ENCODE measurements around the gene TMEM200B.
A peak's percentile ranks its signal among the peaks of the same experiment; 100 is the strongest.
"Not testable (repeated sequence)": the region's sequence is repeated elsewhere in the genome, so short reads cannot be mapped to it uniquely, and the experiment has no call there.

The TMEM200B gene

DNA sequence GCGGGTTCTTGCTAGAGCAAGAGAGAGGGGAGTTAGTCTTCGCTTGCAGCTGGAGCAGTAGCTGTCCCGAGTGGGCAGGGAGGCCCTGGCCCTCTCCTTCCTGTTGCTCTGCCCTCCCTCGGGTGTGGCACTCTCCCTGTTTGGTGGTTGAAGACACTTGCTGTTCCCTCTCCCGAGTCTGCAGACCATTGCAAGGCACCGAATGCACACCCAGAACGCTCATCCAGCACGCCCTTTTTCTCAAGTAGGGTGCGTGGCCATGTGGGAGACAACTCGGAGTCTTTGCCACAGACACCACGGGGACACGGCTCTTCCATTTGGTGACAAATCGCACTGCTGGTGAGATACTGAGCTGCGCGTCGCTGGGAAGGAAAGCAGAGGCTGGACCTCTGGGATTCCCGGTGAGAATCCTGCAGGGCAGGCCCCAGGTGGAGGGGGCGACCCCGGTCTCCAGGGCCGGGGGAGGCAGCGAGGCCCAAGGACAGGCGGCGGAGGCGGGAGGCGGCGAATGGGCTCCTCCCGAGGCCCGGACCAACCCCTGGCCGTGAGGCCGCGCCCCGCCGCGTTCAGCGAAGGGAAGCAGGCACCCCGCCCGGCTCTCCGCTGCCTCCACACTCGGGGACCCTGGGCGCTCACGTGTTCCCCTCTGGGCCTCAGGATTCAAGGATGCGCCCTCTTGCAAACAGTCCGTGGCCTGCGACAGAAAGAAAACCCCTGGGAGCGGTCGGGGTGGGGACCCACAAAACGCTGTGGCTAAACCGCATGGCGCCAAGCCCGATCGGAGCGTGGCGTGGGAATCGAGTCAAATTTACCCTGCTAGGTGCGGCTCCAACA lies 10.4 kb upstream of the TMEM200B start:
- no peak for DNase-seq

DNA sequence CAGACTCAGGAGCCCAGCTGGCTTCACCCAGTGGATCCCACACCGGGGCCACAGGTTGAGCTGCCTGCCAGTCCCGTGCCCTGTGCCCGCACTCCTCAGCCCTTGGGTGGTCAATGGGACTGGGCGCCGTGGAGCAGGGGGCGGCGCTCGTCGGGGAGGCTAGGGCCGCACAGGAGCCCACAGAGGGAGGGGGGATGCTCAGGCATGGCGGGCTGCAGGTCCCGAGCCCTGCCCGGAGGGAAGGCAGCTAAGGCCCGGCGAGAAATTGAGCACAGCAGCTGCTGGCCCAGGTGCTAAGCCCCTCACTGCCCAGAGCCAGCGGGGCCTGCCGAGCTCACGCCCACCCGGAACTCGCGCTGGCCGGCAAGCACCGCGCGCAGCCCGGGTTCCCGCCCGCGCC lies 7.4 kb upstream of the TMEM200B start:
- DNase-seq, result not testable (repeated sequence)

DNA sequence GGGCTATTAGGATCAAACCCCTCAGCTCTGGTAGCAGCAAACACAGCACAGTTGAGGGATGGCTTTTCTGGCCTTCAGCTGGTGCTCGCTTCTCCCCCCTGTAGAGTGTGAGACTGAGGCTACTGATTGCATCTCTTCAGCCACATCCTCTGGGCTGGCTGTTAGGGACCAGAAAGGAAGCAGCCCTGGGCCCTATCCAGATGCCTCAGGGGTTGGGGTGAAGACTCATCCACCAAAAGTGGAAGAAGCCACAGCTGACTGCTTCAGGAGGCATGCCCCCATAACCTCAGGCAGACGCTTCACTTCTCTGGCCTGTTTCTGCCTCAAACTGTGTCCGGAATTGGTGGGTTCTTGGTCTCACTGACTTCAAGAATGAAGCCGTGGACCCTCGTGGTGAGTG lies 6.2 kb upstream of the TMEM200B start:
- no peak for DNase-seq

DNA sequence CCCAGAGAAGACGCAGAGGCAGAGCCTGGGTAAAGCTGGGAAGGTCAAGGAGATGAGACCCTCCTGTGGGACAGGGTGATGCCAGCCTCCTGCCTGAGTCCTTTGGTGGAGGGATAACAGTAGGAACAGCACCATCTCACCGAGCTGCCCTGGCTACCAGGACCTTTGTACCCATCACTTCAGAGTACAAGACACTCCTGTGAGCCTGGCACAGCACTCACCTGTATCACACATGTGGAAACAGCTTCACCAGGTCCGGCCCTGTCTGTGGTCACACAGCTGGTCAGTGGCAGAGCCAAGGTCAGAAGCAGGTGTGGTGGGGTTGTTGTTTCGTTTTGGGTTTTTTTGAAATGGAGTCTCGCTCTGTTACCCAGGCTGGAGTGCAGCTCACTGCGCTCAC lies 5.0 kb upstream of the TMEM200B start:
- no peak for DNase-seq

DNA sequence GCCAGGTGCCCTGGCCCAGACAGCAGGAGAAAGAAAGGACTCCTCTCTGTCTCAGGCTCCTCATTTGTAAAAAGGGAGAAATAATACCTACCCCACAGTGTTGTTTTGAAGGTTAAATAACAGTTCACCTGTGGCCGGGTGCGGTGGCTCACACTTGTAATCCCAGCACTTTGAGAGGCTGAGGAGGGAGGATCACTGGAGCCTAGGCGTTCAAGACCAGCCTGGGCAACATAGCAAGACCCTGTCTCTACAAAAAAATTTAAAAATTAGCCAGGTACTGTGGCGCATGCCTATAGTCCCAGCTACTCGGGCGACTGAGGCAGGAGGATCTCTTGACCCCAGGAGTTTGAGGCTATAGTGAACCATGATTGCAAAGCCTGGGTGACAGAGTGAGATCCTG lies 2.5 kb upstream of the TMEM200B start:
- no peak for DNase-seq

DNA sequence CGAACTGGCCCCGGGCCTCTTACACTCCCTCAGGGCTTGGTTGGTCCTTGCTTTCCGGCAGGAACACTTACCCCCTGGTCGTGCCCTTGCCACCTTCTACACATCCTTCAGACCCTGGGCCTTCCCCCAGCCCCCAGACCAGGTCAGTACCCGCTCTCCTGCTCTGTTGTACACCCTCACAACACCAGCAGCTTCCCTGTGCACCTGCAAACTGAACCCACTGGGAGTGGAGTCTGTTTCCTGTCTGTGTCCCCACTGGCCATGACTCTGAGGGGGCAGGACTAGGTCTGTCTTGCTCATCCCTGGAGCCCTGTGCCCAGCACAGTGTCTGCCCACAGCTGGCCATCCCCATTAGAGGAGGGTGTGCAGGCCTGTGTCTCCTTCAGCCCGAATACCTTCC lies 2.1 kb upstream of the TMEM200B start:
- no peak for DNase-seq

DNA sequence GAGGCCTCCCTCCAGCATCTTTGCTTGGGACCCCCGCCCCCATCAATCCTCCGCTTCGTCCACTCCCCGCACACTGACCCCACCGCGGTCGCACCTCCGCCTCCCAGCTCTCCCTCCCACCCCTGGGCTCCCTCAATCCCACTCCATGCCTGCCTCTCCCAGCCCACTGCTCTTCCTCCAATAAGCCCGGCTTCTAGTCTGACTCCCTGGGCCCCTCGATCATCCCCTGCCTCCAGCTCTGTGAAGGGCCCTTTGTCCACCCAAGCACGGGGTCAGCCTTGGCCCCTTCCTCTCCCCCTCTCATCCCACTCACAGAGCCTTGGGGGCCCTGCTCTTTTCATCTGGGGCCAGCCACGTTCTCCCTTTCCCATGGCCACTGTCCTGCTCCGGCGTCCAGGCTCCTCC lies 1.5 kb upstream of the TMEM200B start:
- DNase-seq, result no peak

DNA sequence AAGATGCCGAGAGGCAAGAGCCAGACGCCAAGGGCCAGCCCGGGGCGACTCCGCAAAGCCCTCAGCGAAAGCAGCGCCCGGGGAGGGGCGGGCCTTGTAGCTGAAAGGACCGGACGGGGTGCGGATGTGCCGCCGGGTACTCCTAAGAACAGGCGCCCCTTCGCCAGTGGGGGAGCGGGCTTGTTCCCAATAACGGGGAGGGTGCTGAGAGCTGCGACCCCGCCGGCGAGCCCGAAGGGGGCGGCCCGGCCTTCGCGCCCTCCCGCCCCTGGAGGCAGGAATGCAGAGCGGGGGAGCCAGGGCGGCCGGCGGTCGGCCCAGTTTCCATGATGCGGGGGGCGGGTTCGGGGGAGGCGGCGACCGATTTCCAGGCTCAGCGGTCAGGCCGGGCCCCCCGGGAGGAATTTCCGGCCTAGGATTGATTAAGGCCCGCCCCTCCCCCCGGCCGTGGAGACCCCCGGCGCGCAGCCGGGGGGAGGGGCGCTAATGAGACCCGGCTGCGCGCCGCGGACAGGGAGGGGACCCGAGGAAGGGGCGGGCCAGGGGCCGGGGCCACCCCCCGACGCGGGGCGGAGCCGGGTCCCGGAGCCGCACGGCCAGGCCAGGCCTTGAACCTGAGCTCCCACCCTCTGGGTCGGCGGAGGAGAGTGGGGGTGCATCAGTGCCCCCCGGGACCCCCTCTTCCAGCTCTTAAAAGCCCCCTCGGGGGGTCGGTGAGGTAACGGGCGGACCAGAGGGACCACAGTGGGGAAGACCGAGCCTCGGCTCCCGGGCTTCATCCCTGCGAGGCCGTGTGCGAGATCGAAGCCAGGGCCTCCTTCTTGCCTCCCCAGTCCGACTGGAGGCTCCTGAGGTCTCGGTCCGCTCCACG lies 898 bp upstream of the TMEM200B start:
- DNase-seq, result peak; percentile 48

DNA sequence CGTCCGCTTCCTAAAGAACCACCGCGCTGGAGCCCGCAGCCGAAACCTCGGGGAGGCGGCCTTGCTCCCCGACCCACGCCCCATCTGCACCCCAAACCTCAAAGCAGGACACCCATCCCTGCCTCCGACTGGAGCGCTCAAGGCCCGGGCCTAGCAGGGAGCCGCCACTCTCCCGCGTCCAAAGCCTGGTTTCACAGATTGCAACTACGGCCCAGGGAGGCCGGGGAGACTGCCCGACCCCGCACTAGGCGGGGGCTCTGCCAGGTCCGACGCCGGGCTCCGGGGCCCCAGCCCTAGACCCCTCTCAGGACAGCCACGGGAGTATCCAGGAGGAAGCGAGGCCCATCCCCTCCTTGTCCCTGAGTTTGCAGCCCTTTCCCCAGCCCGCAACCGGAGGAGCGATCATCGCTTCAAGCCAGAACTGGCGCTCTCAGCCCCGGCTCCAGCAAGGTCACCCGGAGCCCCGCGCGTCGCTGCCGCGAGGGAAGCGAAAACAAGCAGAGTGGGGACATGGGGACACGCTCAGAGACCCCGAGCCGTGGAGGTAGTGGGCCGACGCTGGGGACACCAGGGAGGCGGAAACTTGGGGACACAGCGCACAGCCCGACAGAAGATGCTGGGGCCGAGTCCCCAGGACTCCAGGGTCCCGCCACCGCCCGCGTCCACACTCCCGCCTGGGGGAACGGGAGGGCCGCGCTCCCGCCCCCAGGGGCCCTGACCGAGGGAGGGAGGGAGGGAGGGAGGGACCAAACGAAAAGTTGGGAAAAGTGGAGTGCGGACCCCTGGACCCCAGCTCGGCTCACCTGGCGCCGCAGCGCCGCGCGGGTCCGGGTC lies 433 bp downstream of the TMEM200B start:
- DNase-seq, result no peak

DNA sequence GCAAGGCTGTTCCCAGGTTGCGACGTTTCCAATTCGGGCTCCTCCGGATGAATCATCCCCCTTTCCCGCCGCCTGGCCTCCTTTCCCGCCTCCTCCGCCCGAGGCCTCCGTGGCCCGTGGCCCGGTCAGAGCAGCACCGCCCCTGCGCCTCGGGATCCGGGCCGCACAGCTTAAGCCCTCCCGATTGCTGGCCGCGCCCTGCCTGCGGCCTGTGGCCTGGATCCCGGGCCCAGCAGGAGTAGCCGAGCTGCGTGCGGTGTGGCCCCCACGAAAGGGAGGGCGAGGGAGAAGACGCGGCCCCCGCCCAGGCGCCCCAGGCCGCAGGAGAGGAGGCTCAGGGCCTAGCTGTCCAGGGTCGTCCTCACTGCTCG lies 1.0 kb downstream of the TMEM200B start:
- no peak for DNase-seq

DNA sequence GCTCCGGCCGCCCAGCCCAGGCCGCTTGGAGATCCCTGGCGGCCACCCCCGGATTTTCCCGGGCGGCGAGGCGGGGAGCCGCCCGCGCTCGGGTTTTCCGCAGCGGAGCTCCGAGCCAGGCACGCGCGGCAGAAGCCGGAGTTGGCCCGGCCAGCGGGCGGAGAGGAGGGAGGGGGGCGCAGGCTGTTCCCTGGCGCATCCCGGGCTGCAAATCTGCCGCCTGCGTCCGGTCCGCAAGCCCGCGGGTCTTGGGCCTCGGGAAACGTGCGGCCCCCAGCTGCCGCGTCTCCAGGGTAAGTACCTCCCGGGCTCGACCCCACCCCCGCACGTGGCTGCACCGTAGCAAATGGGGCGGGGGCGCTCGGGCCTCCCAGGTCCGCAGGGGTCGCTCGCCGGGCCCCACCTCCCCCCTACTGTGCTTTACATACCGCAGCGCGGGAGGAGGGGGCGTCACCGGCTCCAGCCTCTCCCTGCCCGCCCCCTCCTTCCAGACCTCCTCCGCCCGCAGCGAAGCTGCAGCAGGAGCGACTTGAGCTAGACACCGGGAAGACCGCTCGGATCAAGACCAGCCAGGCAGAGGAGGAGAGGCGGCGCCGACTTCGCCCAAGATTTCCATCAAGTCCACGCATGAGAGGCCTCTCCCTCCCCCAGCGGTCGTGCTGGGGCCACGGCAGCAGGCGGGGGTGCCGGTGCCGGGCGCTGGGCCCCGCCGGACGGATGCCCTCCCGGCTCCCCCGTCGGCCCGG lies 1.6 kb downstream of the TMEM200B start:
- no peak for DNase-seq

DNA sequence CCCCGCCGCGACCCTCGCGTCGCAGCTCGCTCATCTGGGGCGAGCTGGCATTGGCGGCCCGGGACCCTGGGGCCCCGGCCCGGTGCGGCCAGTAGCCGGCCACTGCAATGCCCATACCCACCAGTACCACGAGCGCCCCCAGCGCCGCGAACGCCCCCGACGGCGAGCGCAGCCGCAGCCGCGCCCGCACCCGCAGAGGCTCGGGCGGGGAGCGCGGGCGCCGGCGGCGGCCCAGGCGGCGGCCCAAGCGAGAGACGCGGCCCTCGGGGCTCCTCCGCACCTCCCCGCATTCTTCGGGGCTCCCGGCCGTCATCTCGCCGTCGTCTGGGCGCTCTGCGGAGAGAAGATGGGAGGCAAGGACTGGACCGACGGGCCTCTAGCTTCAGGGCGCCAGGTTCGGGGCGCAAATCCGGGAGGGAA lies 2.2 kb downstream of the TMEM200B start:
- DNase-seq, result no peak

DNA sequence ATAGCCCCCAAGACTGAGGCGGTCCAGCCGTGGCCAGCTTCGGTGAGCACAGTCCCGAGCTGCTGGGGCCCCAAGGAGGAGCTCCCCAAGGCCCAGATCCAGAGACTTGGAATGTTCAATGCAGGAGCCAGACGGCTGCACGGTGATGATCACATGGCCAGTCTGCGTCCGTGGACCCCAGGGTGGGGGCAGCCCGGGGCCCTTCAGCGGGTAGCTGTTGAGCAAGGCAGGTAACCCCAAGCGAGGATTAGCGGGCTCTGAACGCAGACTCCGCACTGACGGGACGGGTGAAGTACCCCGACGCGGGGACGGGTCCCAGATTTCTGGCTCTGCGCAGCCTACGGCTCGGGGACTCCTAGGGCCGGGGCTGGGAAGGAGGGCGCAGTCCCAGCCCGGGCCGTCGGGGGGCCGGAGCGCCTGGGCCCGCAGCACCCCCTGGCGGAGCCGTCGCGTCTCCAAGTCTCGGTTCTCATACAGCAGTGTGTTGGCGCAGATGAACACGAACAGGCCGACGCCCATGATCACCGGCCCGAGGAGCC lies 2.7 kb downstream of the TMEM200B start:
- peak; percentile 72 for DNase-seq

DNA sequence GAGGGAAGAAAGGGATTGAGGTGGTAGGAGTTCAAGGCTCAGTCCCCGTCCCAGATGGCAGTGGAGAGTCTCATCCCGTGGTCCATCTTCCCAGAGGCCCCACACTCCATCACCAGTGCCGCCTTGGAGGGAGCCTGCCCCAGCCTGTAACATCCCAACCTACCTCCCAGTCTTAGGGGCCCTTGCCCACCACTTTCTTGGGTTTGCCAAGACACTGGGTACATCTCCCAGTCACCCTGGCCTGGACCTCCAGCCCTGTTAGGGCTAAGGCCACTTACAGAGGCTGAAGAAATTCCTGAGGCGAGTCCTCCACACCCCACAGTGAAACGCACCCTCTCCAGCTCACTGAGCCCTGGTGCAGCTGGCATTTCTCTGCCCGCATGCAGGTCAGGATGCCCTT lies 3.3 kb downstream of the TMEM200B start:
- DNase-seq, result no peak

DNA sequence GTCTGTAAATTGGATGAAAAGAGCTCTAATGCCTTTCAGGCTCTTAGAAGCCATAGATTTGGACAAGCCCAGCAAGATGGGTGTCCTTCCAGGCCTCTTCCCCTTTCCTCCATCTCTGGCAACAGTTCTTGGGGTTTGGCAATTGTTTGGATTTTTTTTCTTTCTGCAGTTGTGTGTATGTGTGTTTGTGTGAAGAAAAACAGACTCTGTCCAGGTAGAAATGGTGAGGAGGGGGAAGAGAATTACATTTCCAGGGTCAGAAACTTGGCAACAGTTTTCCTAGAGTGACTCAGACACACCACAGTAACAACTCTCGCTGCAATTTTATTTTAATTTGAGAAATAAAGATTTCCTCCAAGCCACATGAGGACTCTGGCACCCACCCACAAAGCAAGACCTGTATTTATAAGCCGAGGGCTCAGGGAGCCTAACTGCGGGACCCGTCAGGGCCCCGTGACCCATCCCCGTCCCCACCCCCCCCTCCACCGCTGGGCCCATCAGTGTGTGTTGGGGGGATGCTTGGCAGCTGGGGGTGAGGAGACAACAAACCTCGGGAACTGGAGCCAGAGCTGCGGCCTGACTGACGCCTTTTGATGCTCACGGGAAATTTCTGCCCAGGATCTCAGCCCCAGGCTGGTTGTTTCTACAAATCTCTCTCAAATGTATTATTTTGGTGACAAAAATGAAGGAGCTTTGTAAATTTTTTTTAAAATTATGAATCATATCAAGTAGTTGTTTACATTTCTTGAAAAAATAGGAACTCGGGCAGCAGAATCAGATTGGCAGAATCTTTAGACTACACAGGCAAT lies 4.4 kb downstream of the TMEM200B start:
- DNase-seq, result no peak

DNA sequence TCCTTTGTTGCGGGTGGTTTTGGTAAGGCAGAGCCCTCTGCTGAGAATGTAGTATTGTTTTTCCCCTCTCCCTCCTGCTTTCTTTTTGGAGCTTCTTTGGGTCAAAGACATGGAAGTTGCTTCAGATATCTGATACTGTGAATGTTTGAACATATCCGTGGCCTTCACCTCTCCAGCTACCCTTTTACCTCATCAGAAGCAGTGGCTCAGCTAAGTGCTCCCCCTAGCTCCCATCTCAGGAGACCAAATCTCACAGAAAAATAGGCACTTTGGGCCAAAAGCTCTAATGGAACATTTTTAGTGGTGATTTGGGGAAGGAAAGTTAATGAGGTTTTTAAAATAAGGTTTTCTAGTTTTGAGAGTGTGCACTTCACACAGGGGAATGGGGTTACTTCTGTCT lies 6.3 kb downstream of the TMEM200B start:
- DNase-seq, result no peak

DNA sequence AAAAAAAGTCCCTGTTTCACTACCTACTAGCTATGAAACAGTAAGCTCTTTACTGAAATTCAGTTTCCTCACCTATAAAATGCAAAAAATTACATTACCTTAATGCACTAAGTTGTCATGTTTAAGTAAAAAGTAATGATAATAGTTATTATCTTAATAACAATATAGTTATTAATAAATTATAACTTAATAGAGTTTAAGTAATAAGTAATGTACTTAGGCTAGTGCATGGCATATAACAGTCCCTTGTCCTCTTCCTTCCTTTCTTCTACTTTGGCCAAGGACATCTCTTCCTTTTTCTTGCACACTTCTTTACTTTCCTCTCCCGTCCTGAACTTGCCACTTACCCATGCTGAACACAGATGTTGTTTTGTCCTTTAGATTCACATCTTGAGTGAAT lies 9.0 kb downstream of the TMEM200B start:
- no peak for DNase-seq

DNA sequence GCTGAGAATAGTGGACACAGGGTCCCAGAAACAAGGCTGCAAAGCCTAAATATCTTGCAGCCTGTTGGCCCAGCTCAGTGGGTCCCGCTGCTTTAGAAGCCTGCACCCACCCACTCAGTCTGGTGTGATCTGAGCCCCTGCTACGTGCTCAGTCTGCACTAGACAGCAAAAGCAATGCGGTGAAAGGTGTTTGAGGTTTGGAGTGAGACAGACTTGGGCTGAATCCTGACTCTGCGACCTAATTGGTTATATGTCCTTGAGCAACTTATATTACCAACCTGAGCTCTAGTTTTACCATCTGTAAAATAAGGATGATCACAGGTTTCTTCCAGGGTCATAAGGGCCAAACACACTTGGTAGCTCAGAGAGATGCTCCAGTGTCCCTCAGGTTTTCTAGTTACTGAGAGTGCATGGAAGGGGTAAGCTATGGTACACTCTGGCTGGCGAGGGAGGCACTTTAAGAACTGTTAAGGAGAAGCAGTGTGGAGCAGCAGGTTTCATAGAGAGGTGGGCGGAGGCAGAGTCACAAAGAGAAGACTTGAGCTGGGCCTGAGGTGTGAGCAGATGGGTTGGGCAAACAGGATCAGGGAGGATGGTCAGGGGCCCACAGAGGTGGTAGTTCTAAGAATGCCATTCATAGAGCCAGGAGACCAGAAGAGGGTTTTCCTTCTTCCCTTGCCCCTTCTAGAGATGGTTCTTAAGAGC lies 10.1 kb downstream of the TMEM200B start:
- no peak for DNase-seq

DNA sequence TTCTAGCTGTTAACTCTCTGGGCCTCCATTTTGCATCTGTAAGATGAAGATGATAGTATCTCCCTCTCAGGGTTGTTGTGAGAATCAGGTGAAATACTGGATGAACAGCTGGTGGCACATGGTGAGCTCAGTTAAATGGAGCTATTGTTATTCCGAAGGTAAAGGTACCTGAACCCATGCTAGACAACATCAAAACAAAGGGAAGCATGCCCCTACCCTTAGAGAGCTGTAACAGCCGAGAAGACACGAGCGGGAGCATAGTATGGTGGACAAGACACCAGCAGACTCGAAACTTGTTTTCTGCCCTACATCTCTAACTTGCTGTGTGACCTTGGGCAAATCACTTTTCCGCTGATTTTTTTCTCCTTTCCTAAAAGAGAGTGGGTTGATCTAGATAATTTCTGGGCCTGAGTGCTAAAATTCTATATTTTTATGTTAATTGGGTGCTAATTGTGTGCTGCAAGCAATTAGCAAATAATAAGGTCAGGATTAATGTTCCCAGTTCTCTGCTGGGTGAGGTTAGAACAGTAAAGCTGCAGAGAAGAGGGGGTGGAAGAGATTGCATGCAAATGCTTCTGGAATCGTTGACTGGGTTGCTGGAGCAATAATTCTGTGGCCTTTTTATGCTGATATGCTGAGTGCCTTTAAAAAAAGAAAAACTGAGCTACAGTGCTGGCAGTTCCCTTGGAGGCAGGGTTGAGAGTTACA lies 10.8 kb downstream of the TMEM200B start:
- DNase-seq, result no peak

DNA sequence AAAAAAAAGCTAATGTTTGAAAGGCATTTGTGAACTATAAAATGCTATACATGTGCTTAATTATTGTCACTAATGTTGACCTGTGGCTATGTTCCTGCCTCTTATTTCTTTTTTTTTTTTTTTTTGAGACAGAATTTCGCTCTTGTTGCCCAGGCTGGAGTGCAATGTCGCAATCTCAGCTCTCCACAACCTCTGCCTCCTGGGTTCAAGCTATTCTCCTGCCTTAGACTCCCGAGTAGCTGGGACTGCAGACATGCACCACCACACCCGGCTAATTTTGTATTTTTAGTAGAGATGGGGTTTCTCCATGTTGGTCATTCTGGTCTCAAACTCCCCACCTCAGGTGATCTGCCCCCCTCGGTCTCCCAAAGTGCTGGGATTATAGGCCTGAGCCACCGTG lies 15.7 kb downstream of the TMEM200B start:
- DNase-seq, result not testable (repeated sequence)

Data from activated CD4-positive, alpha-beta T cell treated with anti-CD3 and anti-CD28 coated beads, Interleukin-2, amount 50 U/mL, for 16 hours (primary cell).